Thyroid gland (tissue), 4 donors: ENCODE results near the gene ULK1.

Experiments used
- POLR2A ChIP-seq, 2 donors: fragments of 450-650 bp; IDR thresholded peaks; one replicate each; pipeline ENCODE4 v1.6.1; 2017; ENCODE audit warnings: antibody characterized with exemption in 2 of 2, mild to moderate bottlenecking in 2 of 2, moderate library complexity in 1 of 2
- TF ChIP-seq, protein P1 (sequence below), 6 experiments: fragments of 200-600 bp in 3 of 6; fragments of 450-650 bp in 3 of 6; sonication (generic) in 3 of 6; IDR thresholded peaks; one replicate each; pipeline ENCODE4 v1.5.1; 2016 to 2019; ENCODE audit warnings: antibody characterized with exemption in 6 of 6, mild to moderate bottlenecking in 2 of 6, inconsistent platforms in 1 of 6, moderate library complexity in 1 of 6

DNA sequence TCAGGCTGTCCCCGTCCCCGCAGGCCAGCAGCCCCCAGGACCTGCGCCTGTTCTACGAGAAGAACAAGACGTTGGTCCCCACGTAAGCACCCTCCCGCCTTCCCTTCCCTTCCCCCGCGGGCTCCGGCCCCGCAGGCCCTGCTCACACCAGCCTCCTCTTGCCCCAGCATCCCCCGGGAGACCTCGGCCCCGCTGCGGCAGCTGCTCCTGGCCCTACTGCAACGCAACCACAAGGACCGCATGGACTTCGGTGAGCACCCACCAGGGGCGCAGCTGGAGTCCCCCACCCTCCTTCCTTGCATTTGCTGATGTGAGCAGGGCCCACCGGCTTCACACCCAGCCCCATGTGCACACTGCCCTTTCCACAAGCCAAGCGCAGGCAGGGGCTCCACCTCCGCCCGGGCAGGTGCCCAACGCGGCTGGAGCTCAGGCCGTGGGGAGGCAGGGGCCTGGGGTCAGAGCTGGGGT is 15.4 kb downstream of the ULK1 start:
- TF ChIP-seq, protein P1, sequence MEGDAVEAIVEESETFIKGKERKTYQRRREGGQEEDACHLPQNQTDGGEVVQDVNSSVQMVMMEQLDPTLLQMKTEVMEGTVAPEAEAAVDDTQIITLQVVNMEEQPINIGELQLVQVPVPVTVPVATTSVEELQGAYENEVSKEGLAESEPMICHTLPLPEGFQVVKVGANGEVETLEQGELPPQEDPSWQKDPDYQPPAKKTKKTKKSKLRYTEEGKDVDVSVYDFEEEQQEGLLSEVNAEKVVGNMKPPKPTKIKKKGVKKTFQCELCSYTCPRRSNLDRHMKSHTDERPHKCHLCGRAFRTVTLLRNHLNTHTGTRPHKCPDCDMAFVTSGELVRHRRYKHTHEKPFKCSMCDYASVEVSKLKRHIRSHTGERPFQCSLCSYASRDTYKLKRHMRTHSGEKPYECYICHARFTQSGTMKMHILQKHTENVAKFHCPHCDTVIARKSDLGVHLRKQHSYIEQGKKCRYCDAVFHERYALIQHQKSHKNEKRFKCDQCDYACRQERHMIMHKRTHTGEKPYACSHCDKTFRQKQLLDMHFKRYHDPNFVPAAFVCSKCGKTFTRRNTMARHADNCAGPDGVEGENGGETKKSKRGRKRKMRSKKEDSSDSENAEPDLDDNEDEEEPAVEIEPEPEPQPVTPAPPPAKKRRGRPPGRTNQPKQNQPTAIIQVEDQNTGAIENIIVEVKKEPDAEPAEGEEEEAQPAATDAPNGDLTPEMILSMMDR (IDR thresholded peaks at IDR 0.05): no peak
- no peak for TF ChIP-seq POLR2A (IDR thresholded peaks at IDR 0.05)
